ENCODE results near the gene GPR84.

- TF ChIP-seq CTCF (IDR thresholded peaks at IDR 0.05) (no peak), POLR2A (IDR thresholded peaks at IDR 0.05) (no peak), EP300 (IDR thresholded peaks at IDR 0.05) (no peak), POLR2AphosphoS5 (IDR thresholded peaks at IDR 0.05) (no peak)
These were observed 6.6 kb downstream of the GPR84 start for GRCh38 chr12:54357506-54358190.

Data from sigmoid colon (tissue), 4 donors.